Stimulated activated CD8-positive, alpha-beta memory T cell treated with anti-CD3 and anti-CD28 coated beads, Interleukin-12 subunit alpha, Interleukin-12 subunit beta, amount 100 ng/mL, for 24 hours (primary cell): ENCODE measurements around the gene GABRD.

Source experiments
- DNase-seq: peaks from one replicate; pipeline ENCODE4 v3.0.0-alpha.2; 2020; ENCODE audit errors: extremely low read depth

Gene GABRD

DNA sequence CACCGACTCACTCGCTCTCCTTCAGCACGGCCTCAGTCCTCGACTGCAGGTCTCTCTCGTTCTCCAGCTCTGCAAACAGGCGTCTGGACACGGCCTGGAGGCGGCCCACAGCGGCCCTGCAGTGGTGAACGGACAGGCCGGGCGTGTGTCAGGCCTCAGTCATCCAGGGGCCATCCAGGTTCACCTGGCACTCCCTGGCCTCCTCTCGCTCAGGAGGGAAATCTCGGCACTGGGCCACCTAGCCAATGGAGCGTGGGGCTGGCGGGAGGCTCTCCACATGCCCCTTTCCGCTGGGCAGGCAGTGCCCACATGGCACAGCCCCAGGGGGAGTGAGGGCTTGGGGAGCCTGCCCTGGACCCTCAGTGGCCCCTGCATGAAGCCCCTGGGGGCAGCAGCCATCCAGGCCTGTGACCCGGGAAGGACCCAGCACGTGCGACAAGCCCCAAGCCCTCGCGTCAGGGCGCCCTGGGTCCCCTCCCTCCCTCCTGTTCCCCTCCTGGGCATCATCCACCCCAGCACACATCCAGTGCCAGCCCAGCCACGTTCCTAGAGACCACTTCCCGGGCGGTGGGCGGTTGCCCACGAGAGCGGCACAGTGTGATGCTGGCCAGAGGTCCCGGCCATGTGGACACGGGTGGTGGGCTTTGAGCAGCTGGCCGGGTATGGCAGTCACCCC lies 33.6 kb upstream of the GABRD start:
- DNase-seq, result no peak

DNA sequence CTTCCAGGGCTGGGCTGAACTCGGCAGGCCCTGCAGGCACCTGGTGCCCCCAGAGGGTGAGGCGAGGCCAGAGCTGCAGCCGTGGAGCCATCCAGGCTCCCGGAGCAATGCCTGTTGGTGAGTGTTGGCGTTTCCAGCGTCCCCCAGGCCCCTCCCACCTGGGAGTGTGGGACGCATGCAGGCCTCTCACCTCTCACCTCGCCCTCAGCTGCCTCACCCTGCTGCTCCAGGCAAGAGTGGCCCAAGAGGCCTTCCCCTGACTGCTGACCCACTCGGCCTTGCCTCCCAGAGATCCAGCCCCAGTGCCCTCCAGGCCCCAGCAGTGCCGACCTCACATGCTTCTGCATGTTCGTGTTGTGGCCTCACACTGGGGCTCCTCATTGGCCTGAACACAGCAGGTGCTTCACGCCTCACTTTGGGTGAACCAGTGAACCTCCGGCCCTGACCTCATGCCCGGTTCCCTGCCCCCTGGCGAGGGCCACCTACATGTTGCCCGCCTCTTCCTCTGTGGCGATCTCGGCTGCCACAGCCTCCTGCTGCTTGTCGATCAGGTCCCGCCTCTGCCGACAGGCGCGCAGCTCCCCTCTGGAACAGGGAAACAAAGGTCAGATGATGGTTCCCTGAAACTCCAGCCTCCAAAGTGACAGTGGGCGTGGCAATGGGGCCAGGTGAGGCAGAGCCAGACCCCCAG lies 32.5 kb upstream of the GABRD start:
- DNase-seq, result no peak

DNA sequence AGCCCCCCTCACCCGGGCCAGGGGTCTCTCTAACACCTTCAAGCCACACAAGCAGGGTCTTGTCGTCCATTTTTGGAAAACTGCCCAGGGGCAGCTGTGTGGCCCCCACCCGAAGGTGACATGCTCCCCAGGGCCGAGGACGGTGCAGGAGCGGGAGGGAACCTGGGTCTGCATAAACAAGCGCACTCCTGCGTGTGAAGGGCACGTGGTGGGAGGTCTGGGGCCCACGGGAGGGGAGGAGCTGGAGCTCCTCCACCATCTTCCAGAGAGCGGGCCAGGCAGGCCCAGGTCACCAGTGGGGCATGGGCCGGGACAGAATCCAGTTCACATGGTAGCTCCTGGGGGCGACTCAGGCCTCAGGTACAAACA lies 32.0 kb upstream of the GABRD start:
- no peak for DNase-seq

DNA sequence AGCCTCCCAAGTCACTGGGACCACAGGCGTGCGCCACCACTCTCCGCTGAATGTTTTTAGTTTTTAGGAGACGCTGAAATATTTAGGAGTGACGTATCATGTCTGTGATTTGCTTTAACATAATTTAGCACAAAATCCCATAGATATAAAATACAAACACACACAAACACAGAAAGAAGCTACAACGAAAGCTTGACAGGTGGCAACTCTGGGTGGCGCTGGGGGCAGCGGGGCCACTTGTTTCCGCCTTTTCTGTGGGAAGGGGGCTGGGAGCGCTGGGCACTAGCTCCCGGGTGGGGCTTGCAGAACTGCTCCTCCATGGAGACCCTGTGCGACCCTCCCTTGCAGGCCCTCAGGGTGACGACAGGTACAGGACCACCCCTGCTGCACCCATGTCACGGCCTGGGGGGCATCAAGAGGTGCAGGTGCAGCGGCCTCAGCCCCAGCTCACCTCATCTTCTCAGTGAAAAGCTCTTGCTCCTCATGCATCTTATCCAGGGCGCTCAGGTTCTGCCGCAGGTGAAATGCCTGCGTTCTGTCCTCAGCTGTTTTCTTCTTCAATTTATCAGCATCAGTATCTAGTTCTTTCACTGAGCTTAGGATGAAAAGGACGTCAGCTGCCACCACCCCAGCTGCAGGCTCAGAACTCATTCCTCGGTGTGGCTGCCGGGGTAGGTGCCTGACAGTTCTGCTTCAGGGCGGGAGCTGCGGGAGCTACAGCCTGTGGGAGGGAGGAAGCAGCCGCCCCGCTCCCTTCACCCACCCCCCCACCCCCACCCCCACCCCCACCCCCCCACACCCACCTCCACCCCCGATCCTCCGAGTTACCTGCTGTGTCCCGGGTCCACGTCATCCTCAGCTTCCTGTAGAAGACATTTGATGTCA lies 30.8 kb upstream of the GABRD start:
- DNase-seq, result no peak

DNA sequence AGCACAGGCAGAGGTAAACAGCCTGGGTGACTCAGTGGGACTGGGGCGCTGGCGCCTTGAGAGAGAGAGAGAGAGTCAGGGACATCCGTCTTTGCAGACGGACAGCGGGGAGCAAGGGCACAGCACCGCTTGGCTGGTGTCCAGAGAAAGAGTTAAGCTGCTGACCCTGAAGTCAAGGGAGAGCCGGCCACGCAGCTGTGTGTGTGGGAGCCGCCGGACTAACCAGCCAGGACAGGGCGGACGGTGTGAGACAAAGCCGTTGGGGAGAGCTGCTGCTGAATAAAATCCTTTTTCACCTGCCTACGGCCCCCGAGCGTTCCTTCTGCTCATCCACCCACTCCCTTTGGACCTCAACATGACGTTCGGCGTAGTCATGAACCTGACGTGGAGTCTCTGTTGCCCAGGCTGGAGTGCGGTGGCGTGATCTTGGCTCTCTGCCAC lies 30.0 kb upstream of the GABRD start:
- no peak for DNase-seq

DNA sequence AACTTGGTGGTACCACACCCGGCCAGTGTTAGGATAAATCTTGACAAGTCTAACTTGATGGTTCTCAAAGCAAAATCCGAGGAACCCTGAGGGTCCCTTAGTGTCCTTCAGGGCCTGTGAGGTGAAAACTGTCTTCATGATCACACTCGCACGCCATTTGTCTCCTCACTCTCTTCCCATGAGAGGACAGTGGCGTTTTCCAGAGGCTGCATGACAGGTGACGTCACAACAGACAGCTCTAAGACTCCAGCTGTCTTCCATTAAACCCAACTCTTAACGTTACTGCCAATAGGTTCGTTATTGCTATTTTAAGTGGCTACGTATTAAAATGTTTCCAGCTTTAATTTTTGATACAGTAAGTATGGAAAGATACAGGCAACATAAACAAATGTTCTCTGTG lies 29.4 kb upstream of the GABRD start:
- DNase-seq, result no peak

DNA sequence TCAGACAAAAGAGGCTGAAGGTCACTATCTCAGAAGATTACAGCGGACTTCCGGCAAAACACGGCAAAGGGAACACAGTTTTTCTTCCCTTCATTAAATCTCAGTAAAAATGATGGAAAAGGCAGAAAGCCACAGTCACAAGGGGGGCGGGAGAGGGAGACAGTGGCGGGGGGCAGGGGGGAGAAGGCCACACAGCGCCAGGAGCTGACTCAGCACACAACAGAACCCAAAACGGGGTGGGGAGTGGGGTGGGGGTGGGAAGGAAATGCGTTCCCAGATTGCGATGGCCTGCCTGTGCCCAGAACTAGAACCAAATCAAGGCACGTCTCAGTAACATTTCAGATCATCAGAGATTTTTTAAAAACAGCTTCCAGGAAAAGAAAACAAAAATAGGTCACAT lies 28.9 kb upstream of the GABRD start:
- DNase-seq, result no peak

DNA sequence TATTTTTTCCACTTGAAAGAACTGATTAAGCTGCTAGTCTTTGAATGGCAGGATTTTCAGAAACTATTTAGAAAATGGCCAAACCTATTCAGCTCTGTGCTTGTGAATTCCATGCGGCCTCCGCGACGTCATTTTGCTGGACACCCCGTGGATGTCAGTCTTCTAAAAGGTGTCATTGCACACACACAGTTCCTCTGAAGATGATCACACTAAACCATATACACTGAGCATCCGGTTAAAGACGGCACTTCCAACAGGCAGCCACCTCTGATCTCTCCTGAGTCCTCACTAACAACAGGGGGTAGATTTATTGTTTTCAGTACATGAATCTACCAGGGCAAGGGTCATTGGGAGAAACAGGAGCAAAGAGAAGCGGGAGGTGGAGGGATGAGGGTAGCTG lies 24.6 kb upstream of the GABRD start:
- DNase-seq, result no peak

DNA sequence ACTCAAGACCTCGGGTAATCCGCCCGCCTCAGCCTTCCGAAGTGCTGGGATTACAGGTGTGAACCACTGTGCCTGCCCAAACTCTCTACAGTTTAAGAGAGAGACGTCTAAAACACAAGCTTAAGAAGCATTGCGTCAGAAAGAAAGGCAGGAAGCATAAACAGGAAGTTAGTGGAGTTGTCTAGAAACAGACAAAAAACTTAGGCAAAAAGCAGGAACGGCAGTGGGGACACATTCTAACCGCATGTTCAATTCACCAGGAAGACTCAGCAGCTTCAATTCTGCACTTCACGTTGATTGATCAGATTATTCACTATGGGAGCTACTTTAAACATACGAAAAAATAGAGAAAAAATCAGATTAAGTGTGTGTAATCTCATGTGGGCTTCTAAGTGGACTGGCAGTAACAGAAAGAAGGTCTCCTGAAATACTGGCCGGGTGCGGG lies 22.9 kb upstream of the GABRD start:
- DNase-seq, result no peak

DNA sequence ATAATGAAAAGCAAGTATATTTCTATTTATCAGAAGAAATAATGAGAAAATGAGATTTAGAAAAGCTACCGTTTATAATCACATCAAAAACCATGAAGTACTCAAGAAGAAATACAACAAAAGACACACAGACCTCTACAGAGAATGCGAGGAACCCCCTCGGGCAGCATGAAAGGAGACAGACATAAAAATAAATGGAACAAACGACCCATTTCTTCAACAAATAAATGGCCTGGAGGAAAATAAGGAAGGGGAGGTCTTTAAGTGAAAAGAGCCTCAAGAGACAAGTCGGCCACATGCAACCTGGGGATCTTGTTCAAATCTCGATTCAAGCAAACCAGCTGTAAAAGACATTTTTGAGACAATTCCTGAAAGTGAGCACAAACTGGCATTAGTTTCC lies 21.6 kb upstream of the GABRD start:
- DNase-seq, result no peak

DNA sequence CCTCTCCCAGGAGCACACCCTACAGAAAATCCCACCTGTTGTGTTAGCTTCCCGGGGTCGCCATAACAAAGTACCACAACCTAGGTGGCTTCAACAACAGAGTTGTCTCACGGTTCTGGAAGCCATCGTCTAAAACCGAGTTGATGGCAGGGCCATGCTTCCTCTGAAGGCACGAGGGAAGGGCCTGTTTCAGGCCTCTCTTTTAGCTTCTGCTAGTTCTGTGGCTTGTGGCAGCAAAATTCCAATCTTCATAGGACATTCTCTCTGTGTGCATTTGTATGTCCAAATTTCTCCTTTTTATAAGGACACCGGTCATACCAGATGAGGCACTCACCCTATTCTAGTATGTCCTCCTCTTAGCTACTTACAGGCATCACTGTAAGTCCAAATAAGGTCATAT lies 18.7 kb upstream of the GABRD start:
- no peak for DNase-seq

DNA sequence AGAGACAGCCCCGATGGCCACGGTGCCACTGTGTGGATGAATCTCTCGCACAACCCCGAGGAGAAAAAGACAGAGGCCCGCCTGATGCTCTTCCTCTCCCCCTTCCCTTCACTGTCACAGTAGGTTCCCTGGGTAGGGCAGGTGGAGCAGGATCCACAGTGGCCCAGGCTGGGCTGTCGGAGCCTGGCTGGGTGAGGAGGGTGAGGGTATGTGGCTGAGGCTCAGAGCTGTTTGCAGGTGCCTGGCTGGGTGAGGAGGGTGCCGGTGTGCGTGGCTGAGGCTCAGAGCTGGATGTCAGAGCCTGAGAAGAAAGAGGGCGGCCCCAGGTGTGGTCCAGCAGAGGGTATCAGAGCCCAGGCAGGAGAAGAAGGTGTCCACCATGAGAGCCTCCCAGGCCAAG lies 18.3 kb upstream of the GABRD start:
- no peak for DNase-seq

DNA sequence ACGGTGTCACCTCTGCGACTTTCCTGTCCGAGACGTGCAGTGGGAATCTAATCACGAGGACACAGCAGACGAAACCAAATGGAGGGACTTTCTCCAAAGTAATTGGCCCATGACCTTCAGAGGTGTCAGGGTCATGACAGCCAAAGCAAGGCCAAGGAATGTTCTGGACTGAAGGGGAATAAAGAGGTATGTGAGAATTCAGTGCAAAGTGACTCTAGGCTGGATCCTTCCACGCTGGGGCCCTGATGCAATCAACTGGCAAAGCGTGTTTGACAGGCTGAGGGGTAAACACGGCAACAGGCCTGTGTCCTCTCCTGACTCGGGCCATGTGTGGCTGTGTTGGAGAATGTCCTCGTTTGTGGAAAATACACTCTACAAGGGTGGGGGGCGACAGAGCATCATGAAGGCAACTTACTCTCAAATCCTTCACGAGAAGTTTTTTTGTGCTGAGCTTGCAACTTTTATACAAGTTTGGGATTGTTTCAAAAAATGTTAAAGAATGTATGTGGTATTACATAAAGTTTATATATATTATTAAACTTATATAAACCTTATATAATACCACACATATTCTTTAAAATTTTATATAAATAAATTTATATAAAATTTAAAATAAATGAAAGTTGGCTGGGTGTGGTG lies 17.3 kb upstream of the GABRD start:
- no peak for DNase-seq

DNA sequence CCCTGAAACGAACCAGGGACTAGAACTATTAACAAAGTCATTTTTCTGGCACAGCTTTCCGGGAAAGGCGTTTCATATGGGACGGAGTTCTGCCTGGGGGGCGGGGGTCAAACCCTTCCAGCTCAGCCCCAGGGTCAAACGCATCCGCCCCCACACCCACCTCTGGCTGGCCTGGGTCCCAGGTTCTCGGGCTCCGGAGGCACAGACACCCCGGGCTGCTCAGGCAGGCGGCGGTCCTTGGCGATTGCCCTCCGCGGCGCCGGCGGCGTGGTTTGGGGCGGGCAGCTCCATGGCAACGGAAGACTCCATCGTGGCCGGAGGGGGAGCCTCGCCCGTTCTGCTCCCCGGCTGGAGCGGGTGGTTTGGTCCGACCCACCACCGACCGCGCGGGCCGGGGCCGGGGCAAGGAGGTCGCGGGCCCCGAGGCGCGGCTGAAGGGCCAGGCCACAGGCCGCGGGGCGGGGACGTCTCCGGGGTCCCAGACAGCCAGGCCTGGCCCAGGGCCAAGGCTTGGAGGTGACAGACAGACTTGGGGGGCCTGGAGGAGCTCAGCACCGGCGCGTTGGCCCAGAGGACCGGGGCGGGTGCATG lies 15.5 kb upstream of the GABRD start, which contains the start of gene CFAP74:
CFAP74 (minus strand) TSS at position 246 of the 591 bp plus-strand sequence. CDS start 12,830 bp downstream, outside the sequence.
- no peak for DNase-seq

DNA sequence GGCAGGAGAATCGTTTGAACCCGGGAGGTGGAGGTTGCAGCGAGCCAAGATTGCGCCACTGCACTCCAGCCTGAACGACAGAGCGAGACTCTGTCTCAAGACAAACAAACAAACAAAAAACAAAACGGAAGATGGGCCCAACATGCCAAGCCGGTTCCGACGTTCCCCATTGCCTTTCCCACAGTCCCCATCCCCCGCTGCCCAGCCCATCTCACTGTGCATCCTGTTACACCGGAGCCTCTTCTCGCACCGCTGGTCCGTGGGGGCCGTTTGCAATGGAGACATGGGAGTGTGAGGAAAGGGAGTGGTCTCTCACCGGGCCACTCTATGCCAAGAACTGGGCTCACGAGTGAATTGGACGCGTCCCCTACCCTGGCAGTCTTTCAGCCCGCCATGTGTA lies 14.3 kb upstream of the GABRD start:
- DNase-seq, result no peak

DNA sequence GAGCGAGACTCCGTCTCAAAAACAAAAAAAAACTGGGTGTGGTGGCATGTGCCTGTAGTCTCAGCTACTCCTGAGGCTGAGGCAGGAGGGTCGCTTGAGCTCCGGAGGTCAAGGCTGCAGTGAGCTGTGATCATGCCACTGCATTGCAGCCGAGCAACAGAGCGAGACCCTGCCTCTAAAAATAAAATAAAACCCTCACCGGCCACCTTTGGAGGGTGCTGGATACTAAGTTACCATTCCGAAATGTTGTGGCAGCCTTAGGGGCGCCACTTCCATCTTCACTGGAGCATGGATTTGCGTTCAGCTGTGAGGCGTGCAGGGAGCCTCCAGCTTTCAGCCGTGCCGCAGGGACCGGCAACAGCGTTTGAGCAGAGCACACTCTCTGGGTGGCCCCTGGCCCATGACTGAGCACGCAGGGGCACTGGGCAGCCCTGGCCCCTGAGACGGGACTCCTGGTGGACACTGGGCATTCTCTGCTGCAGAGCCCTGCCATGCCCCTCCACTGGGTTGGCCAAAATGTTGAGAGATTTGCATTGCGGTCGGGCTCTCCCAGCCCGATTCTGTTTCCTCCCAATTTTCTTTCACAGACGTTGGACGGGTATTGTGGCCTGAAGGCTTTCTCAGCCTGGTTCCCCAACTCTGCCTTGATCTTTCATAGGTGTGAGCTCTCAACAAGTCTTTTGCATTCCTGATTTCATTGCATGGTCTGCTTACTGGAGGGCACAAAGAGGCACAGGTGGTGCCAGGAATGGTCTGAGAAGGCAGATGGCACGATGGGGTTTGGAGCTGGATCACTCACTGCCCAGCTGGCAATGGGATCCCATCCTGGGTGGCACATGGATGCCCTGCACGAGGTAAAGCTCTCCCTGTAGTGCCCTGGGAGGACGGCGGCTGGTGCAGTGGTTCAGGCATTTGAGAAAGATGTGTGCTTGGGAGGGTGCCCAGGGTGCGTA lies 9.8 kb upstream of the GABRD start:
- no peak for DNase-seq

DNA sequence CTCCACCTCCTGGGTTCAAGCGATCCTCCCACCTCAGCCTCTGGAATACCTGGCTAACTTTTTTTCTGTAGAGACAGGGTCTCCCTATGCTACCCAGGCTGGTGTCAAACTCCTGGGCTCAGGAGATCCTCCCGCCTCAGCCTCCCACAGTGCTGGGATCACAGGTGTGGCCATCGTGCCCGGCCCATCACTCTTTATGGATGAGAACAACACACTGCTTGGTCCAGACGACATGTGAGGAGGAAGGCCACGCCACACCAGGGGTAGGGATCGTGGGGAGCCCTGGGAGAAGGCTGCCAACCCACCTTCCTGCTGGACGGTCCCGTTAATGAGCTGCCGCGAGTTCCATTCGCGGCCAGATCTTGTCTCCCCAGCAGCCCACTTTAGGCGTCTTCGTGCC lies 5.0 kb upstream of the GABRD start:
- no peak for DNase-seq

DNA sequence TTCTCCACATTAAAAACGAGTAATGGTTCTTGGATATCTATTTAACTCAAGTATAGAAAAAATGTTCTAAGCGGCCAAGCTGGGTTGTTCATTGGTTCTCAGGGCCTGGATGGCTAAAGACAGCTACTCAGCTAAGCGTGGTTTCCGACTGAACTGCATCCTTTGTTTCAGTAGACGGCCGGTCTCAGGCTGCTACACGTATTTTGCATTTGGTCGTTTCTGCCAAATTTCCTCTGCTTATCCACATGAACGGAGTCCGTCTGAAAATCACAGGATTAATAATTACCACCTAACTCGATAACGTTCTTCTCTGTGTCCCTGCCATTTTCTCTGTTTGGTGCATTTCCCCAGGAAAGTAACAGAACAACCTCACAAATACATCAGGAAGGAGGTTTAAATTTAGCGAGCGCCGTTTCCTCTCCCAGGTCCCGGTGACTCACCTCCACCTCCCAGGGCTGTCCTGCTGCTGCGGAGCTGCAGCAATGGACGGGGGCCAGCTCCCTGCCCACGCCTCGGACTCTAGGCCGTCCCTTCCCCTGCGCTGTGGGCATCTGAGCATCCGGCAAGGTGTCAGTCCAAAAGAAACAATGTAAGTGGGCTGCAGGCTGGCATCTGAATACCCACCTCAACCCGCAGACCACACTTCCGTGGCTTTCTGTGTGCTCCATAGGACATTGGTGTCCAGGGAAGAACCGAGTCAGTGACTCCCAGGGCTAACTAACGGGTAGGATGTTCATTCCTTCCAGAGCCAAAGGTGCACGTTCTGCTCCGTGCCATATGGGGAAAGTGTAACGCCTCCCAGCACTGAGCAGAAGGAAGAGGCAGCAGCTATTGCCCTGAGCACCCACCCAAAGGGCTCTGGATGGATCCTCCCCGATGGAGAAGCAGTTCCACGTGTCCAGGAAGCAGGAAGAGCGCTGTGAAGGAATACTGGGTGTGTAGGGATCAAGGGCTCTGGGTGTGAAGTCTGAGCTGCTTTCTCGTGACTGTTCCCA lies 4.1 kb upstream of the GABRD start:
- DNase-seq, result no peak

DNA sequence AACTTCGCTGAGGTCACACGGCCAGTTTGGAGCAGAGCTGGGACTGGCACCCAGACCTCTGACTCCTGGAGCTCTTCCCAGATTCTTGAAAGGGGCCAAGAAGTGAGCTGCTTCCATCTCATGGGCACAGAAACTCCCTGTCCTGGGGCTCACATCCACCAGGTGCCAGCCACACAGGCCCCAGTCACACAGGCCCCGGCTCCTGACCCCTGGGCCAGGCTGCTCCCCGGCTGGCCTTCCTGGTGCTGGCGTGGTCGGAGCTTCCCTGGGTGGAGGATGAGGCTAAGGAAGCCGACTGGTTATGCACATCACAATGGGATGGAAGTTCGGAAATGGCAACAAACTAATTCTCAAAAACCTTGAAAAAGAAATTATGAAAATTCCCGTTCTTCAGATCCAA lies 3.0 kb upstream of the GABRD start:
- no peak for DNase-seq
